IMR-90 (cell line): Measurements from ENCODE around the gene ZCCHC7. TPM values are rescaled to one million over a fixed set of nuclear protein-coding genes. Genes with fewer than 3 reads are reported as not detected.

Experiments used
- ATAC-seq: fragments of 200-7000 bp; cut with Tn5 transposase; 2 replicates; pipeline ENCODE4 v1.9.1; 2020; ENCODE audit warnings: low read depth, mild to moderate bottlenecking, moderate library complexity
- BruUV-seq: library from RNA; stranded (reverse); fragments of 400-500 nt; replicated peaks from 2 replicates; lab custom pipeline; 2021; lab: Mats Ljungman, UMichigan
- CTCF ChIA-PET: fragments of 300-600 bp; formaldehyde crosslinking; extraction: SDS; loops from one replicate; lab custom pipeline; 2021; ENCODE audit warnings: antibody characterized with exemption; lab: Yijun Ruan, JAX
- POLR2A ChIA-PET: fragments of 300-600 bp; sonication (Branson Sonifier 250); formaldehyde crosslinking; loops from one replicate; lab custom pipeline; 2022; ENCODE audit warnings: antibody characterized with exemption; ENCODE audit not compliant: unreplicated experiment; lab: Charles Lee
- DNase-seq: peaks from one replicate; pipeline ENCODE4 v3.0.0; 2013
- H2AFZ ChIP-seq: replicated peaks from 2 replicates; pipeline ENCODE3; 2013; ENCODE audit warnings: low read length, mild to moderate bottlenecking; ENCODE audit not compliant: poor library complexity
- H2AK5ac ChIP-seq: 2 replicates; pipeline ENCODE4 v1.6.1; 2013; ENCODE audit warnings: low read depth, low read length, inconsistent platforms
- H2AK9ac ChIP-seq: replicated peaks from 2 replicates; pipeline ENCODE3; 2013; ENCODE audit warnings: mild to moderate bottlenecking, low read depth, low read length, moderate library complexity; ENCODE audit not compliant: poor library complexity
- H2BK120ac ChIP-seq: 2 replicates; pipeline ENCODE4 v1.6.1; 2013; ENCODE audit warnings: low read depth, low read length, inconsistent platforms
- H2BK15ac ChIP-seq: 3 replicates; pipeline ENCODE4 v1.6.1; 2013; ENCODE audit warnings: low read depth, low read length, inconsistent platforms
- H2BK20ac ChIP-seq: 2 replicates; pipeline ENCODE4 v1.6.1; 2013; ENCODE audit warnings: low read depth, mild to moderate bottlenecking, inconsistent platforms, low read length, moderate library complexity
- H2BK5ac ChIP-seq: 2 replicates; pipeline ENCODE4 v1.6.1; 2013; ENCODE audit warnings: mild to moderate bottlenecking, low read depth, low read length, inconsistent platforms; ENCODE audit not compliant: poor library complexity, severe bottlenecking
- H3K14ac ChIP-seq: replicated peaks from 2 replicates; pipeline ENCODE4 v1.6.1; 2013; ENCODE audit warnings: low read depth, low read length, inconsistent platforms
- H3K18ac ChIP-seq: 2 replicates; pipeline ENCODE4 v1.6.1; 2013; ENCODE audit warnings: low read depth, low read length, control low read depth
- H3K23ac ChIP-seq: 2 replicates; pipeline ENCODE4 v1.6.1; 2013; ENCODE audit warnings: low read depth, low read length, inconsistent platforms
- H3K27ac ChIP-seq: 2 replicates; pipeline ENCODE4 v1.5.1; 2013; ENCODE audit warnings: mild to moderate bottlenecking, control low read depth, low read length; ENCODE audit not compliant: insufficient read depth
- H3K27me3 ChIP-seq: 2 replicates; pipeline ENCODE4 v1.6.1; 2013; ENCODE audit warnings: low read length; ENCODE audit not compliant: control insufficient read depth, insufficient read depth
- H3K36me3 ChIP-seq: 2 replicates; pipeline ENCODE4 v1.6.1; 2013; ENCODE audit warnings: low read length, mixed read lengths; ENCODE audit not compliant: control insufficient read depth, insufficient read depth
- H3K4ac ChIP-seq: 2 replicates; pipeline ENCODE4 v1.6.1; 2013; ENCODE audit warnings: low read depth, low read length, inconsistent platforms
- H3K4me1 ChIP-seq: 2 replicates; pipeline ENCODE4 v1.6.1; 2013; ENCODE audit warnings: low read length, mixed read lengths; ENCODE audit not compliant: control insufficient read depth, insufficient read depth
- H3K4me2 ChIP-seq: 2 replicates; pipeline ENCODE4 v1.6.1; 2013; ENCODE audit warnings: low read depth, mild to moderate bottlenecking, control low read depth, low read length, moderate library complexity
- H3K4me3 ChIP-seq: 2 replicates; pipeline ENCODE4 v1.5.1; 2013; ENCODE audit warnings: low read depth, mild to moderate bottlenecking, control low read depth, low read length, moderate library complexity; ENCODE audit not compliant: insufficient read depth
- H3K56ac ChIP-seq: 2 replicates; pipeline ENCODE4 v1.6.1; 2013; ENCODE audit warnings: low read length, inconsistent platforms; ENCODE audit not compliant: insufficient read depth; ENCODE audit errors: extremely low read depth
- H3K79me1 ChIP-seq, 2 experiments: 2 replicates each; pipeline ENCODE4 v1.6.1; 2013; ENCODE audit warnings: low read length in 2 of 2, inconsistent platforms in 1 of 2, low read depth in 1 of 2
- H3K9ac ChIP-seq: 2 replicates; pipeline ENCODE4 v1.6.1; 2013; ENCODE audit warnings: low read depth, low read length, control low read depth
- H3K9me1 ChIP-seq: 2 replicates; pipeline ENCODE4 v1.6.1; 2013; ENCODE audit warnings: low read length, inconsistent platforms; ENCODE audit not compliant: insufficient read depth
- H3K9me3 ChIP-seq: 2 replicates; pipeline ENCODE4 v1.6.1; 2013; ENCODE audit warnings: low read length; ENCODE audit not compliant: control insufficient read depth, insufficient read depth
- H4K20me1 ChIP-seq: 2 replicates; pipeline ENCODE4 v1.6.1; 2013; ENCODE audit warnings: low read length, inconsistent platforms; ENCODE audit not compliant: insufficient read depth
- H4K5ac ChIP-seq: 2 replicates; pipeline ENCODE4 v1.6.1; 2013; ENCODE audit warnings: mild to moderate bottlenecking, low read depth, low read length, control low read depth
- H4K8ac ChIP-seq, 2 experiments: 2 replicates each; pipeline ENCODE4 v1.6.1; 2013; ENCODE audit warnings: low read depth in 2 of 2, low read length in 2 of 2, control low read depth in 1 of 2, inconsistent platforms in 1 of 2
- H4K91ac ChIP-seq: 2 replicates; pipeline ENCODE4 v1.6.1; 2013; ENCODE audit warnings: low read depth, low read length, inconsistent platforms; ENCODE audit not compliant: insufficient read depth
- CEBPB ChIP-seq: IDR thresholded peaks from 2 replicates; pipeline ENCODE4 v1.6.1; 2012; ENCODE audit warnings: low read depth, low read length, improper control_type of control experiment
- CTCF ChIP-seq: conservative IDR thresholded peaks from 2 replicates; pipeline ENCODE4 v1.5.1; 2012; ENCODE audit warnings: mild to moderate bottlenecking, low read depth, low read length, improper control_type of control experiment
- ELK1 ChIP-seq: fragments of 150-350 bp; IDR thresholded peaks from 2 replicates; pipeline ENCODE4 v1.6.1; 2016; ENCODE audit warnings: low read depth, mild to moderate bottlenecking, low read length, moderate library complexity, borderline replicate concordance
- FOS ChIP-seq: fragments of 150-350 bp; IDR thresholded peaks from 2 replicates; pipeline ENCODE4 v1.6.1; 2016; ENCODE audit warnings: low read depth, low read length
- MAFK ChIP-seq: IDR thresholded peaks from 2 replicates; pipeline ENCODE4 v1.6.1; 2012; ENCODE audit warnings: low read depth, low read length, improper control_type of control experiment
- MAZ ChIP-seq: IDR thresholded peaks from 2 replicates; pipeline ENCODE4 v1.6.1; 2012; ENCODE audit warnings: low read depth, mild to moderate bottlenecking, low read length, improper control_type of control experiment, moderate library complexity, borderline replicate concordance
- MXI1 ChIP-seq: IDR thresholded peaks from 2 replicates; pipeline ENCODE4 v1.6.1; 2012; ENCODE audit warnings: low read depth, mild to moderate bottlenecking, low read length, moderate library complexity, borderline replicate concordance
- POLR2A ChIP-seq: IDR thresholded peaks from 2 replicates; pipeline ENCODE4 v1.6.1; 2012; ENCODE audit warnings: mild to moderate bottlenecking, low read depth, low read length
- SMC3 ChIP-seq: fragments of 150-350 bp; IDR thresholded peaks from 2 replicates; pipeline ENCODE4 v1.6.1; 2016; ENCODE audit warnings: low read depth, mild to moderate bottlenecking, antibody characterized with exemption, low read length, moderate library complexity
- WGBS, 2 experiments: methylation state at CpG; one replicate each; pipeline versions ENCODE4 v1.1.5 to v1.1.7; 2013; ENCODE audit warnings: missing lambda C conversion rate in 2 of 2; ENCODE audit not compliant: insufficient read length in 1 of 2; ENCODE audit errors: extremely low coverage in 2 of 2; 5-methylcytosine and 5-hydroxymethylcytosine counted together
- dilution Hi-C: fragments of 300-500 bp; cut with HindIII; formaldehyde crosslinking; loops from one replicate; pipeline ENCODE4 v1.14.3; 2018; ENCODE audit warnings: low sequenced_read_pairs; ENCODE audit not compliant: unreplicated experiment
- in situ Hi-C: fragments of 300-500 bp; cut with MboI; formaldehyde crosslinking; loops from 3 replicates; pipeline ENCODE4 v1.14.3; 2019; ENCODE audit warnings: low sequenced_read_pairs, inconsistent platforms, mixed read lengths
- intact Hi-C: fragments of 100-400 bp; cut with micrococcal nuclease; formaldehyde crosslinking; loops from 2 replicates; pipeline ENCODE4 v1.10.0; 2022
- polyA plus RNA-seq, 3 experiments: library from polyadenylated mRNA; depleted of rRNA; stranded (reverse); fragments of >200 nt; gene quantifications; 2 replicates each; pipeline ENCODE4 v1.2.3, GENCODE V29; 2012; ENCODE audit warnings: low replicate concordance in 1 of 3
- total RNA-seq: library from RNA; depleted of rRNA; stranded (reverse); fragments of >200 nt; gene quantifications from 2 replicates; pipeline ENCODE4 v1.2.3, GENCODE V29; 2012

ZCCHC7 gene
- total and polyA plus RNA-seq, 2 of the 4 experiments (the other 2 are of a cell fraction), result 13.6 to 28.7 TPM

GRCh38 chr9:37404590-37404989, 284.2 kb downstream of the ZCCHC7 start:
- no peak overlapping the region for H3K4me3 ChIP-seq
- peaks cover 3% of the 10 kb centered on the region for H3K27me3 ChIP-seq
- H2BK120ac ChIP-seq, result no peak overlapping the region
- H3K9me3 ChIP-seq, result no peaks in the 10 kb centered on the region
- no peaks in the 10 kb centered on the region for H4K20me1 ChIP-seq
- no peaks in the 10 kb centered on the region for H3K79me1 ChIP-seq
- H2AFZ ChIP-seq, result no peak overlapping the region
- H2AK5ac ChIP-seq, result no peak overlapping the region
- 95% methylated on average over 4 of the region's 9 CpGs; no CpG with 5 or more reads in 1 of the 2 experiments for WGBS, 2 experiments
- no peak overlapping the region for H2BK5ac ChIP-seq
- BruUV-seq, result no TSS peak
- TF ChIP-seq CEBPB (no peak), MAZ (no peak), SMC3 (no peak), POLR2A (no peak), ELK1 (no peak), MAFK (no peak), MXI1 (no peak), CTCF (no peak), FOS (no peak)
- H2AK9ac ChIP-seq, result no peak overlapping the region
- H3K9me1 ChIP-seq, result no peaks in the 10 kb centered on the region
- no peak overlapping the region for H2BK20ac ChIP-seq
- no peak overlapping the region for H3K4me2 ChIP-seq
- no peak overlapping the region for H3K27ac ChIP-seq
- no peaks in the 10 kb centered on the region for H3K4me1 ChIP-seq
- in situ Hi-C loops, result no loop called here
- no peak overlapping the region for H3K14ac ChIP-seq
- CTCF ChIA-PET, result interaction anchor here (1.0 kb wide), 1 partner anchor 409 kb away, joined by 3 read pairs; no protein-coding TSS in a partner anchor
- H3K36me3 ChIP-seq, result no peaks in the 10 kb centered on the region
- no peak overlapping the region for H4K5ac ChIP-seq
- DNase-seq (no peak), ATAC-seq (no peak)
- no peak overlapping the region for H4K8ac ChIP-seq
- dilution Hi-C loops, result no loop called here
- intact Hi-C loops, result no loop called here
- no peak overlapping the region for H3K56ac ChIP-seq
- no peak overlapping the region for H3K23ac ChIP-seq
- POLR2A ChIA-PET, result no interaction called here
- no peak overlapping the region for H3K9ac ChIP-seq
- no peak overlapping the region for H3K18ac ChIP-seq
- no peak overlapping the region for H4K91ac ChIP-seq
- H2BK15ac ChIP-seq, result no peak overlapping the region
- no peak overlapping the region for H3K4ac ChIP-seq
